Thyroid gland (tissue), 4 donors: ENCODE data around the gene DPP10. TPM values are rescaled to one million over a fixed set of nuclear protein-coding genes. Genes with fewer than 3 reads are reported as not detected.

Experiments
- DNase-seq, 2 donors: peaks; one replicate each; pipeline ENCODE4 v3.0.0-alpha.2; 2019
- H3K27ac ChIP-seq, 3 donors: fragments of 200-600 bp; sonication (generic); 1 replicate in 2 of 3; 2 replicates in 1 of 3; pipeline ENCODE4 v1.5.1; 2016 to 2019; ENCODE audit warnings: mild to moderate bottlenecking in 1 of 3, moderate library complexity in 1 of 3
- H3K27me3 ChIP-seq: fragments of 200-600 bp; sonication (generic); one replicate; pipeline ENCODE4 v1.5.1; 2019
- H3K36me3 ChIP-seq, 2 donors: fragments of 200-600 bp; sonication (generic); one replicate each; pipeline ENCODE4 v1.5.1; 2016 to 2019
- H3K4me1 ChIP-seq, 2 donors: fragments of 200-600 bp; sonication (generic); one replicate each; pipeline ENCODE4 v1.5.1; 2017 to 2019
- H3K4me3 ChIP-seq, 3 donors: fragments of 200-600 bp; sonication (generic); replicated peaks in 1 of 3; 1 replicate in 2 of 3; 2 replicates in 1 of 3; pipeline ENCODE4 v1.5.1; 2016; ENCODE audit warnings: mild to moderate bottlenecking in 1 of 3
- H3K9me3 ChIP-seq: fragments of 200-600 bp; sonication (generic); one replicate; pipeline ENCODE4 v1.5.1; 2017
- CTCF ChIP-seq, 6 experiments: fragments of 200-600 bp in 3 of 6; fragments of 450-650 bp in 3 of 6; sonication (generic) in 3 of 6; IDR thresholded peaks; one replicate each; pipeline ENCODE4 v1.5.1; 2016 to 2019; ENCODE audit warnings: antibody characterized with exemption in 6 of 6, mild to moderate bottlenecking in 2 of 6, inconsistent platforms in 1 of 6, moderate library complexity in 1 of 6
- POLR2A ChIP-seq, 2 donors: fragments of 450-650 bp; IDR thresholded peaks; one replicate each; pipeline ENCODE4 v1.6.1; 2017; ENCODE audit warnings: antibody characterized with exemption in 2 of 2, mild to moderate bottlenecking in 2 of 2, moderate library complexity in 1 of 2
- WGBS, 2 donors: methylation state at CpG; one replicate each; pipeline ENCODE4 v1.1.5; 2017; 5-methylcytosine and 5-hydroxymethylcytosine counted together
- intact Hi-C: fragments of 100-400 bp; cut with DNase I; formaldehyde crosslinking; loops from one replicate; pipeline ENCODE4 v1.15.1; 2023
- total RNA-seq, 4 donors: library from RNA; depleted of rRNA; stranded (reverse); fragments of >200 nt; gene quantifications; one replicate each; pipeline ENCODE4 v1.2.3, GENCODE V29; 2016

DPP10 gene
- total RNA-seq, 4 donors from 2014 or later = 0.63 to 1.3 TPM; not detected in 2

DNA sequence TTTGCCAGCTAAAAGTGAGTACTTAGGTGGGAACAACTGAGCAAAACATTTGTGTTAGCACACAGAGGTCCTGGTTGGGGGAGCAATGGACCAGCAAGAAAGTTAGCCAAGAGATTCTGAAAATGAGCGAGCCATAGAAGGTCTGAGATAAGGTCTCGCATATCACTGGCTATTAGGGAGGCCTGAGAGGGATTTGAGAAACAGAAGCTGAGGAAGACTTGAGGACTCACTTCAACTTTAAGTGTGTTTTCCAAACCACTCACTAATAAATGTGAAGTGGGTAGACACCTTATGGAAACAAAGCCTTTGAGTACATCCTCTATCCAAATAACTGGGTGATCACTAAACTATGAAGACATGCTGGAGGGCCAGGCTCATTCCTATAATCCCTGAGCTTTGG is 958.5 kb downstream of the DPP10 start:
- Histone ChIP-seq H3K9me3 (no peaks in the 10 kb centered on the region), H3K4me1 (no peaks in the 10 kb centered on the region), H3K36me3 (no peaks in the 10 kb centered on the region), H3K27ac (no peak overlapping the region), H3K4me3 (no peak overlapping the region), H3K27me3 (no peaks in the 10 kb centered on the region)
- TF ChIP-seq CTCF (IDR thresholded peaks at IDR 0.05) (no peak), POLR2A (IDR thresholded peaks at IDR 0.05) (no peak)
- intact Hi-C loops = no loop called here
- DNase-seq = no peak
- 26 to 47% methylated on average over 2 of the region's 2 CpGs for WGBS, 2 donors

DNA sequence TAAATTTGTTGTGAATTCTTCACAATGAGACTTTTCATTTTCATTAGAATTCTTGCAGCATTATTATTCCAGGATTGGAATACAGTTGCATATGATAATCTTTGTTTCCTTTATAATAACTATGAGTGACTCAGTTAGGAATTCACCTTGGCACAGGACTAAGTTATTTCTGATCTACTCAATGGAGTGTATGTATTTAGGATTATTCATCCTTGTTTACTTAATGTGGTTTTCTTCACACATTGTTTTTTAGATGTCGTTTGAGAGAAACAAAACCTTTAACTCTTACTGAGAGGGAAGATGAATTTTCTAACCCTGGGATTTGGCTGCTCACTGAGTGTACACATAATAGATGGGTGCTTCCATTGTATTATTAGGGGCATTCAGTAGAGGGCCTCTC is 970.1 kb downstream of the DPP10 start:
- no peaks in the 10 kb centered on the region for H3K9me3 ChIP-seq
- no peak overlapping the region for H3K4me3 ChIP-seq
- H3K36me3 ChIP-seq = no peaks in the 10 kb centered on the region
- no peak overlapping the region for H3K27ac ChIP-seq
- no peak for DNase-seq
- H3K4me1 ChIP-seq = no peaks in the 10 kb centered on the region
- WGBS, 2 donors = 0 to 78% methylated on average over 1 of the region's 1 CpG
- no peak for TF ChIP-seq POLR2A (IDR thresholded peaks at IDR 0.05)
- no peak for TF ChIP-seq CTCF (IDR thresholded peaks at IDR 0.05)
- H3K27me3 ChIP-seq = no peaks in the 10 kb centered on the region
- intact Hi-C loops = no loop called here

DNA sequence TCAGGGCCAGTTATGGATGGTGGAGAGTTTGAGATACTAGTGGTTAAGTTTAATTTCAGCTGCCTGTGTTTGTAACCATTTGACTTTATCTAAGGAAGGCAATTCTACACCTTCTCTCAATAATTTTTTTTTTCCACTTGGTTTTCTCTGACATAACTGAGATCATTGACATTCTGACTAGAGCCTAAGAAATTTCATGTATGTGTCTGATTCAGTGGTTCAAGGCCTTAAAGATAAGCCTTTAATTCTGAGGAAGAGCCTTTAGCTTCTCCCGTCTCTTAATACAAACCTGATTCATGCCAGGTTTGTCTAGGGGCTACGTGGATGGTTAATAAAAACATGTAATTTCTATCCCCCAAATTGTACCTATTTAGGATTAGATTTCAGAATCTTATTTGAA is 971.4 kb downstream of the DPP10 start:
- no peaks in the 10 kb centered on the region for H3K36me3 ChIP-seq
- no peak for DNase-seq
- intact Hi-C loops = no loop called here
- TF ChIP-seq CTCF (IDR thresholded peaks at IDR 0.05) (no peak), POLR2A (IDR thresholded peaks at IDR 0.05) (no peak)
- H3K9me3 ChIP-seq = no peaks in the 10 kb centered on the region
- no peak overlapping the region for H3K27ac ChIP-seq
- H3K4me1 ChIP-seq = no peaks in the 10 kb centered on the region
- H3K27me3 ChIP-seq = no peaks in the 10 kb centered on the region
- 78 to 91% methylated on average over 2 of the region's 2 CpGs for WGBS, 2 donors
- no peak overlapping the region for H3K4me3 ChIP-seq

- Histone ChIP-seq H3K36me3 (no peaks in the 10 kb centered on the region), H3K9me3 (no peaks in the 10 kb centered on the region), H3K27me3 (no peaks in the 10 kb centered on the region), H3K4me3 (no peak overlapping the region), H3K4me1 (no peaks in the 10 kb centered on the region), H3K27ac (no peak overlapping the region)
- no peak for DNase-seq
- no peak for TF ChIP-seq CTCF (IDR thresholded peaks at IDR 0.05)
- TF ChIP-seq POLR2A (IDR thresholded peaks at IDR 0.05) = no peak
- intact Hi-C loops = no loop called here
- WGBS, 2 donors = 59 to 68% methylated on average over 2 of the region's 2 CpGs
These were observed 972.0 kb downstream of the DPP10 start for GRCh38 chr2:115414466-115414865.

- H3K27me3 ChIP-seq = no peaks in the 10 kb centered on the region
These were observed 979.7 kb downstream of the DPP10 start for GRCh38 chr2:115422004-115422634.

More at GRCh38 chr2:115422004-115422634, 979.7 kb downstream of the DPP10 start:
- H3K27ac ChIP-seq = no peak overlapping the region
- H3K4me3 ChIP-seq = no peak overlapping the region
- H3K4me1 ChIP-seq = no peaks in the 10 kb centered on the region
- WGBS, 2 donors = 66 to 68% methylated on average over 3 of the region's 3 CpGs
- TF ChIP-seq POLR2A (IDR thresholded peaks at IDR 0.05) (no peak), CTCF (IDR thresholded peaks at IDR 0.05) (no peak)
- no peak for DNase-seq
- no peaks in the 10 kb centered on the region for H3K36me3 ChIP-seq
- H3K9me3 ChIP-seq = no peaks in the 10 kb centered on the region
- intact Hi-C loops = no loop called here
